SU-DHL-6 (cell line): ENCODE measurements around the gene NEK4.

Experiments used
- CTCF ChIP-seq: fragments of 200-600 bp; sonication (generic); IDR thresholded peaks from one replicate; pipeline ENCODE4 v1.5.1; 2017; ENCODE audit warnings: antibody characterized with exemption, mild to moderate bottlenecking, low read length, moderate library complexity; ENCODE audit not compliant: insufficient read depth, poor library complexity, severe bottlenecking
- EZH2phosphoT487 ChIP-seq: fragments of 200-600 bp; sonication (generic), shearing (Covaris generic); conservative IDR thresholded peaks from 2 replicates; pipeline ENCODE4 v1.6.1; 2018; ENCODE audit warnings: mild to moderate bottlenecking, antibody characterized with exemption, low read length, moderate library complexity, mixed read lengths

GRCh38 chr3:52789746-52790040, 19.0 kb upstream of the NEK4 start:
- no peak for TF ChIP-seq CTCF
- no peak for TF ChIP-seq EZH2phosphoT487
